ENCODE measurements around the gene USP31.
"Not testable (repeated sequence)": the region's sequence is repeated elsewhere in the genome, so short reads cannot be mapped to it uniquely, and the experiment has no call there.

USP31 gene

DNA sequence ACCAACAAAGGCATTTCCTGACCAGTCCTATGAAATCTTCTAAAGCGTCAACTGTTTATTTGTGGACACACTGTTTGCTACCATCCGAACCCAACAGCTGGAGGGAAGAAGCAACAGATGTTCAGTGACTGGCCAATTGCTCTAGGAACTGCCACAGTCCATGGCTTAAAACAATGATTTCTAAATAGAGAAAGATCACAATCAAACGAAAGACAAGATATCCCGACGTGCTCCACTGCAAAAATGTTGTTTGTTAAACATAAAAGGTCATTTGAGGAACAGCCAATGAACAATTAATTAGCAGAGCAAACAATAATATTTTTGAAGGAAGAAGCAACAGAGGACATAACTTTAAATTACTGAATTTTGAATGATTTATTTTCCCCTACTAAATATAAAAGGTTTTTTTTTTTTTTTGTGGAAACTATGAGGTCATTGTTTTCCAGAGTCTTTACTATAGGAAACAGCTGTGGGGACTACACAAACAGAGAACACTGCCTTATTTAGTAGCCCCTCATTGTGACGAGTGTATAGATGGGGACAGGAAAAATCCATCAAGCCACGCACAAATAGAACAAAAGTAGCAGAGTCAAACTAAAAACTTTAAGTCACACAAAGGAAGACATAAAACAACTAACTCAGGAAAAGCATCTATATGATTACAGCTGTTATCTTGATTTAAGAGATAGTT lies 17.2 kb downstream of the USP31 start:
- no peak for DNase-seq

GRCh38 chr16:23131436-23131835 lies 17.8 kb downstream of the USP31 start:
- no peak for DNase-seq

DNA sequence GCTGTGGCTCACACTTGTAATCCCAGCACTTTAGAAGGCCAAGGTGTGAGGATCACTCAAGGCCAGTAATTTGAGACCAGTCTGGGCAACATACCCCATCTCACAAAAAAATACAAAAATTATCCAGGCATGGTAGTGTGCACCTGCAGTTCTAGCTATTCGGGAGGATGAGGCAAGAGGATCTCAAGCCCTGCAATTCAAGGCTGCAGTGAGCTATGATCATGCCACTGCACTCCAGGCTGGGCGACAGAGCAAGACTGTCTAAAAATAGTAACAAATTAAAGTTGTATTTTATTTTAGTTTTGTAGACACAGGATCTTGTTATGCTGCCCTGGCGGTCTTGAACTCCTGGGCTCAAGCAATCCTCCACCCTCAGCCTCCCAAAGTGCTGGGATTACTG lies 18.2 kb downstream of the USP31 start:
- DNase-seq: no peak

- no peak for DNase-seq
Measured at GRCh38 chr16:23129686-23130085, 19.6 kb downstream of the USP31 start.

DNA sequence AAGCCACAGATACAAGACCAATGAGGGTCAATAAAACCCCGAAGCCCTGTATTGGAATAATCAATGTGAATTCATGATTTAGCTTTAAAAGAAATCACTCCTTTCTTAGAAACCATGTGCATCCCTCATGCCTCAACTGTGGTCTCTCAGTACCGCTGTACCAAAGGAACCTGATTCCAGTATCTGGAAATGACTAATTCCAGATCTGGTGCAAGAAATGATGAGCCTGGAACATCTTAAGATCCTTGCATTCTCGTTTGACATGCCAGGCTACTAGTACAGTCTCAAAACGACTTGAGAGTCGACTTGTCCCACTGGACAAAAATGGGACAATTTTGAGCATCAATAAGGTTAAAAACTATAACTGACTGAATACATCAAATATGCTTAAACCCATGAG lies 21.2 kb downstream of the USP31 start:
- no peak for DNase-seq

DNA sequence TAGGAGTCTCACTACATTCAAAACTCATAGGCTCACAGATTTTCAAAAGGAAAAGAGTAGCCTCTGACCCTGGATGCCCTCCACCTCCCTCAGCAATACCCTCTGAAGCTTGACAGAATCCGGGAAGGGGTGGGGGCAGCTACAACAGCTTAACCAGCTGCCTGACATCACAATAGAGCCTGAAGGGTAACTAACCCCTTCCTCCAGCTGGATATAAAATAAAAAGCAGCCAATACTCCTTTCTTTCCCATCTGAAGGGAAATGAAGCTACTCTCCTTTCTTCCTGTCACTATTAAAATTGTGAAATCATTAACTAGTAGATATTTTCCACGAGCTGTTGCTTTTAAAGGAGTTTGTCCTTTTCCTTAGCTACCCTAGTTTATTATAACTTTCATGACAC lies 24.0 kb downstream of the USP31 start:
- DNase-seq: no peak

DNA sequence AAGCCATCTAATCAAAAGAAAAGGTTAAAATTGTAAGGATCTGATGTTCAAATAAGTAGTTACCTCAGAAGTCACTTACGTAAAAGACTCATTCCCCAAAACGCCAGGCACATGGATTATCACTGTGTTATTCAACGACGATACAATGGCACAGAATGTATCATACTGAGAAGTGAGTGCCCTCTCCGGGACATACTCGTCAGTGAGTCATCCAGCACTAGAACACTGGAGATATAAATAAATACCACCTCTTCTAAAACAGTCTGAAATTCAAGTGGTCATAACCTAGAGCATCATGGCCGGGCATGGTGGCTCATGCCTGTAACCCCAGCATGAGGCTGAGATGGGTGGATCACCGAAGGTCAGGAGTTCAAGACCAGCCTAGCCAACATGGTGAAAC lies 24.9 kb downstream of the USP31 start:
- DNase-seq: no peak

GRCh38 chr16:23122144-23122543 lies 27.1 kb downstream of the USP31 start:
- DNase-seq: no peak

DNA sequence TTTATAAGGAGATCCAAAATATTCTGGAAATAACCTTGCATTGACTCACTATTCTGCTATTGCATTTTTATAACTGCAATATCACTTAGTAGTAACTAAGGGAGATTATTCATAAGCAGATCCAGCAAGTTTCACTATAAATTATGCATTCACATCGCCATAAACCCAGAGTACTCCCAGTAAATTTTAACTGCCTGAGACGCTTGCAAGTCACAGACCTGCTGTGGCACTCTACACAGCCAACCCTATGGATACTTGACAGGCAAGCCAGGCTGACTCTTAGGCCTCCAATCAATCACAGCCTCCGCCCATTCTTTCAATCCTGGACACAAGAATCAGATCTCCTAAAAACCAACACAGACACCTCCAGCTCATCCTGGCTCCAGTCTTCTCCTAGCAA lies 28.2 kb downstream of the USP31 start:
- DNase-seq: no peak

DNA sequence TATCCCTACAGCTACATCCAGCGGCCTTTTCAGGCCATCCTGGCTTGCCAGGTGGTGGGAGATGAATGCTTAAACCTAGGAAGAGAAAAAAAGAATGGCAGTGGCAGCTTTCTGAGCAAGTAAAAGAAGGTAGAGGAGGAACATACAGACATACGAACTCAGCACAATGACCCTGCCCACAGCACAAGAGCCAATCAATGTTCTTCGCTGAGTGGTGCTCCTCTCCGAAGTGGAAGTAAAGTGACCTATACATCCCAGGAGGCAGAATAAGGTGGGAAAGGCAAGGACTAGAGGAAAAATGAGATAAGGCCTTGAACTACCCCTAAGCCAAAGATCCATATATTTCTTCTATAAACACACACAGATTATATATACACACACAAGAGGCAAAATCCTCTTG lies 28.7 kb downstream of the USP31 start:
- DNase-seq: no peak

- DNase-seq: no peak
Measured at GRCh38 chr16:23119570-23119969, 29.7 kb downstream of the USP31 start.

DNA sequence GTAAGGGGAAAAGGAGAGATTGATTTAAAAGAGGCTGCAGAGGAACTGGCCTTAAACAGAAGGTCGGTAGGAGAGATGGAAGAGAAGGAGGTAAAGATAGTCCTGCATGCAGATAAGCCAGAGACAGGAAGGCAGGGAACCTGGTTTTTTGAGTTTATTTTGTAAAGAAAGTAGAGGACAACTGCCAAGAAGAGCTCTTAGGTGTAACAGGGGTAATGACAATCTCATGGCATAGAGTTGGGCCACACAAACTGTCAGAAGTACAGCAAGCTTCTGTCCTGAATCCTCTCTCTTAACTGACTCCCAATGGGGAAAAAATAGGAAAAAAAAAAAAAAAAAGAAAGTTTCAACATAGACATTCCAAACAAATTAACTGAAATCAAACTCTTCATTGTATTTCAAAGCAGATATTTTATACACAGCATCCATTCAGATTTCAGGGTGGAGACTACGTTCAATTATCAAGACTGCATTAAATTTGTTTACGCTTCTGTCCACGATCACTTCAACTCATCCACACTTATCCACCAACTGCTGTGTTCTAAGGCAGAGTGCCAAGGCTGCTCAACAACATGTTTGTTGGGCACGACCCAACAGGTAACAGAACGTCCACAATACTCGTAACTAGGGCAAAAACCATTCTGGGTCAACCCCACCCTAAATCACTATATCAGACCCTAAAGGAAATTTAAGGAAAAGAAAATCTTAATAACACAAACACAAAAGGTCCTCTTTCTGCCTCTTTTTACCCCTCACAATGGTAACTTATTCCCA lies 34.9 kb downstream of the USP31 start:
- DNase-seq: no peak

- no peak for DNase-seq
Measured at GRCh38 chr16:23113185-23113584, 36.1 kb downstream of the USP31 start.

DNA sequence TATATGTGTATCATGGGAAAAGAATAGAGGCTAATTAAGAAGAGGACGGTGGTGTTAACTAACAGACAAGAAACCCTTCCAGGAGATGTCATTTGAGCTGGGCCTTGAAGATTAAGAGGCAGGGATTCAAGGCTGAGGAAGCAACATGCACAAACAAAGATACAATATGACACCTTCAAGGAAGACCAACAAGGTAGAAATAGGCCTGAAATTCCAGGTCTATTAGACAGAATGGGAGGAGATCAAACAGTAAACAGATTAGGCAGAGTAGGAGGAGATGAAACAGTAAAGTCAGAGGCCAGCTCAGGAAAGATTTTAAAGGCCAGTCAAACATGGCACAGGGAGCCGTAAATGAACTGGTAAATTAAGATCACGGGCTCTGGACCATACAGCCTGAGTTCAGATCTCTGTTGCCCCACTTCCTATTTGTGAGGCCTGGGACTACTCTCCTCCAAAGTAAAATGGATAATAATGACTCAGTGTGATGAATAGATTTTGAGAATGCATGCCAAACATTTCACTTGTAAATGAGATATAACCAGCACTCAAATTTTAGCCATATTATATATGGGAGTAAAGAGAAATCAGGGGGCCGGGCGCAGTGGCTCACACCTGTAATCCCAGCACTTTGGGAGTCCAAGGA lies 38.9 kb downstream of the USP31 start:
- DNase-seq: no peak

DNA sequence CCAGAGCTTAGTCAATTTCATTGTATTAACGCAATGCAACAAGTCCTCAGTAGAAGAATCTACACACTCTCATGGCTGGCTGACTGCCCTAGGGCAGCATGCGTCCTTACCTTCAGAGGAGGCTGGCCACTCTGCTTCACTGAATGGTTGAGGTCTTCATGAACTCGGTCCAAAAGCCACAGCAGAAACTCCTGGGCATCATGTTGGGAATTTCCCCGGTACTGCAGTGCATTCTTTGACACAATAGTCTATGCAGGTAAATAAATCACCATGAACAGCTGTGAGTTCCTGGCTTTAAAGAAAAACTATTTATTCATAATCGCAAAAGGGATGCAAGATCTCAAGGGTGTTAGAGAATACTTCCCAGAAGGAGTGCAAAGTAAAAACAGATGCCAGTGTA lies 41.3 kb downstream of the USP31 start:
- no peak for DNase-seq

GRCh38 chr16:23107117-23107516 lies 42.1 kb downstream of the USP31 start:
- no peak for DNase-seq

DNA sequence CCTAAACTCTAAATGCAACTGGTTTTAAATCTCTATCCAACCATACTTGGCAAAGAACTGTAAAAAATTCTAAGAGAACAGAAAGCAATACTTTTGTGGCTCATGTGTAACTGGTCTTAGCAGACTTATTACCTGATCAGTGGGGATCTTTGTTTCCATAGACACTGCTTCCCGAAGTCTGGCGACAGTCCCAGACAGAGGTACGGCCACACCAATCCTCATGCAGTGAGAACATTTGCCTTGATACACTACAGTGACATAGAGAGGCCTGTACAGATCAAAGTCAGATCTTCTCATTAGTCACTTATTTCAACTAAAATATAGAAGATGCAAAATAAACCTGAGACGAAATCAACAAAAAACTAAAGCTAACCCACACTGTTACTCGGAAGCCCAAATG lies 43.9 kb downstream of the USP31 start:
- DNase-seq: no peak

DNA sequence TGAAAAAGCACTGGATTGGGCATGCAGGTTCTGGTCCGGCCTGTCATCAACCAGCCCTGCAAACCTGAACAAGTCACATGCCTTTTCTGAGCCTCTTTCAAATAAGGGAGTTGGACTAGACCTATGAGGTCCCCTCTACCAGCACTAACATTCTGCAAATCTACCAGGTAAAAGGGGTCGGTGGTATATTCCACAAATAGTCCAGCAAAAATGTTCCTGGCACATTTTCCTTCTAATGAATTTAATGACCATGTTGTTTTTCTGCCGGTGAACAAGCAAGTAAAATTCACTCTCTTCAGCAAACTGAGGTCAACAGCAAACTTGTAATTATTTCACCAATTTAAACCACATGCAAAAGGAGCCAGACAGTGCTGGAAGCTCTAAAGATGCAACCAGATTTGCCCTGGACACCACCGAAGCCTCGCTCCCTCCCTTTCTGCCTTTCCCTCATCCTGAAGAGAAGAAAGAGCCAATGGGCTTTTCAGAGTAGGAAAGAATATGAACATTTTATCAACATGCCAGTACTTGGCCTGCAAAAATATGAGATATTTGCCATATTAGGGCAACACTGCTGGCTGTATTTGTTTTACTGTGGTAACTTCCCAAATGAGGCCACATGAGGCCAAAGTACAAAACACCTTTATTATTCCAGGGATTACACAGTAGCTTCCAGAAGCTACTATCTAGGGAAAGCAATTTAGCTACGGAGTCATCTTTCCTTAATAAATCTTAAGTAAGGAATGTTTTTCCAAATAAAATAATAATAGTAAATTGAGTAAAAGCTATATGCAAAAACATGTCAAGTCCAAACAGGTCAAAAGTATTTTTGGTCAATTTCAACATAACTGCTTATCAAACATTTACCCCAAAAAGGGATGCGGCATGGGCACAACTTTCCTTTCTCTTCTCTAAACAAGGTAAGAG lies 45.0 kb downstream of the USP31 start:
- no peak for DNase-seq

DNA sequence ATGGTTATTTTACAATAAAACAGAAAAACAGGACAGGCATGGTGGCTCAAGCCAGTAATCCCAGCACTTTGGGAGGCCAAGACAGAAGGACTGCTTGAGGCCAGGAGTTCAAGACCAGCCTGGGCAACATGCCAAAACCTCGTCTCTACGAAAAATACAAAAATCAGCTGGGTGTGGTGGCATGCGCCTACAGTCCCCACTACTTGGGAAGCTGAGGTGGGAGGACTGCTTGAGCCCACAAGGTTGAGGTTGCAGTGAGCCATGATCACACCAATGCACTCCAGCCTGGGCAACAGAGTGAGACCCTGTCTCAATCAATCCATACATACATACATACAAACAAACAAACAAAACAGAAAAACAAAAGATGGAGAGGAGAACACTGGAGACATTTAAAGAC lies 45.6 kb downstream of the USP31 start:
- no peak for DNase-seq

DNA sequence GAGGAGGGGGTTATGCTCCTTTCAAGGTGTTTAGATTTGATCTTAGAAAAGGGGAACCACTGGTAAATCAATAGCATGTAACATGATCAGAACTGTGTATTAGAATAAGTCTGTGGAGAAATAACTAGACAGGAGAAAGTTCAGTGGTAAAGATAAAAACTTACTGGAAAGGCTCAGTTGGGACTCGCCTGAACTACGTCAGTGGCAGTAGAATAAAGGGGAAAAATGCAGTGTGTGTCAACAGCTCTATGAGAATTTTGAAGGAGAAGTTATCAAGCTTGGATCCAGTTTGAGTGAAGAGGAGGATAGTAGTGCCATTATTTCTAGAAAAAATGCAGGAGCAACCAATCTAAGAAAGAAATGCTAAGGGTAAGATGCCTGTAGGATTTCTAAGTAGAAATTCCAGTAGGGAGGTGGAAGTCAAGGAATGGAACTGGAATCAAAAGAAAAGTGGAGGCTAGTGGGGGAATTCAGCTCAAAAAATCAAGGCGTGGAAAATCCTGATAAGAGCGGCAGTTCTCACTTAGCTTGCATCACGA lies 48.2 kb downstream of the USP31 start:
- no peak for DNase-seq

GRCh38 chr16:23096450-23096849 lies 52.8 kb downstream of the USP31 start:
- DNase-seq: not testable (repeated sequence)

- not testable (repeated sequence) for DNase-seq
Measured at GRCh38 chr16:23094136-23094535, 55.1 kb downstream of the USP31 start.

- no peak for DNase-seq
Measured at GRCh38 chr16:23092801-23093117, 56.5 kb downstream of the USP31 start.

All from NCI-H1694 (cell line).